ENCODE measurements around the gene PLEKHA3. TPM values are rescaled to one million over a fixed set of nuclear protein-coding genes. Genes with fewer than 3 reads are reported as not detected.

PLEKHA3 gene
- 8.8 and 10.6 TPM in 2 replicates for total RNA-seq (2014; rRNA removed; shearing (Covaris generic))
- polyA plus RNA-seq (2016; fragmentation: Nextera tagmentation; extraction: Ambion mirVana) = 15.2 and 16.1 TPM in 2 replicates
- long read RNA-seq = 0 reads

GRCh38 chr2:178480227-178481181 is at the start of gene PLEKHA3:
TSS of gene PLEKHA3 (plus strand) at chr2:178480457. CDS start at chr2:178480870, 413 bp downstream.
- H3K9me2 ChIP-seq (ENCODE audit: insufficient read depth) = no peaks in the 10 kb centered on the region
- H3F3A ChIP-seq (replicated peaks; ENCODE audit: low read depth) = peaks cover 2% of the 10 kb centered on the region; the same call in 1 of the 2 replicates
- peak; percentile 95 for DNase-seq (ENCODE audit: low spot score)
- peak within 1 kb of the TSS; percentile 97 for H3K4me2 ChIP-seq
- H3K4me1 Mint-ChIP-seq = peaks cover 27% of the 10 kb centered on the region
- ATAC-seq = peak; percentile 83
- no peaks in the 10 kb centered on the region for H3K36me3 ChIP-seq (ENCODE audit: insufficient read depth)
- H4K20me1 ChIP-seq (replicated peaks; ENCODE audit: insufficient read depth) = peaks cover 3% of the 10 kb centered on the region; the same call in 1 of the 2 replicates
- H3K27ac Mint-ChIP-seq = peak within 1 kb of the TSS; percentile 96
- TF ChIP-seq CTCF (conservative IDR thresholded peaks at IDR 0.05; ENCODE audit: low read depth in 2 of 2) = no peak
- peak; percentile 56; the same call in 1 of the 2 replicates for TF ChIP-seq POLR2AphosphoS5 (IDR thresholded peaks at IDR 0.05; ENCODE audit: low read depth)
- no peak for TF ChIP-seq ZNF462 (CRISPR knock-in tag; IDR thresholded peaks at IDR 0.05)
- peak; percentile 71 for TF ChIP-seq CREB1 (CRISPR knock-in tag; IDR thresholded peaks at IDR 0.05; ENCODE audit: low read depth)
- peak within 1 kb of the TSS; percentile 84 for H2AFZ ChIP-seq
- peaks cover 2% of the 10 kb centered on the region for H3K27me3 Mint-ChIP-seq (ENCODE audit: insufficient read depth, low read depth, poor library complexity)
- H3K79me2 ChIP-seq (replicated peaks; ENCODE audit: insufficient read depth) = peaks cover 38% of the 10 kb centered on the region
- H3K27ac ChIP-seq (ENCODE audit: low read depth) = peak within 1 kb of the TSS; percentile 33; the same call in 1 of the 2 replicates
- no peaks in the 10 kb centered on the region; the same call in 2 of the 3 replicates for H3K9me3 Mint-ChIP-seq
- H3K4me3 ChIP-seq = peak within 1 kb of the TSS; percentile 95
- 0 out of 2 replicates have a peak, but pooled peaks cover 8% of the 10 kb centered on the region for H3K27me3 ChIP-seq (ENCODE audit: insufficient read depth)
- H3K4me3 Mint-ChIP-seq = peak within 1 kb of the TSS; percentile 90
- H3K36me3 Mint-ChIP-seq (ENCODE audit: low read depth) = no peaks in the 10 kb centered on the region; the same call in 2 of the 3 replicates
- H3K4me1 ChIP-seq (ENCODE audit: insufficient read depth) = peaks cover 16% of the 10 kb centered on the region; the same call in 1 of the 2 replicates

All from GM23338 (cell line).